GM19328 (cell line): Measurements from ENCODE around the gene SERGEF.

ENCODE experiments used
- ATAC-seq: cut with Tn5 transposase; IDR thresholded peaks from one replicate; pipeline ENCODE4 v1.9.1; 2021; ENCODE audit warnings: mild to moderate bottlenecking, moderate library complexity; ENCODE audit not compliant: unreplicated experiment

SERGEF gene

GRCh38 chr11:17867341-17867740 is 145.5 kb downstream of the SERGEF start:
- no peak for ATAC-seq

- no peak for ATAC-seq
Measured at GRCh38 chr11:17865765-17866428, 146.9 kb downstream of the SERGEF start.

GRCh38 chr11:17864478-17864941 is 148.3 kb downstream of the SERGEF start:
- ATAC-seq: no peak

- ATAC-seq: no peak
Measured at GRCh38 chr11:17861036-17861755, 151.7 kb downstream of the SERGEF start.

GRCh38 chr11:17859552-17859951 is 153.3 kb downstream of the SERGEF start:
- ATAC-seq: no peak

- ATAC-seq: no peak
Measured at GRCh38 chr11:17855531-17856290, 157.1 kb downstream of the SERGEF start.

GRCh38 chr11:17853280-17853679 is 159.6 kb downstream of the SERGEF start:
- no peak for ATAC-seq

GRCh38 chr11:17852246-17852645 is 160.6 kb downstream of the SERGEF start:
- no peak for ATAC-seq

- ATAC-seq: no peak
Measured at GRCh38 chr11:17851697-17852096, 161.2 kb downstream of the SERGEF start.

- ATAC-seq: no peak
Measured at GRCh38 chr11:17850336-17850735, 162.5 kb downstream of the SERGEF start.

- no peak for ATAC-seq
Measured at GRCh38 chr11:17848715-17849114, 164.1 kb downstream of the SERGEF start.

GRCh38 chr11:17846852-17847453 is 165.9 kb downstream of the SERGEF start:
- ATAC-seq: no peak

- no peak for ATAC-seq
Measured at GRCh38 chr11:17845431-17845881, 167.4 kb downstream of the SERGEF start.

GRCh38 chr11:17840101-17840548 is 172.7 kb downstream of the SERGEF start:
- no peak for ATAC-seq

- no peak for ATAC-seq
Measured at GRCh38 chr11:17839450-17839849, 173.4 kb downstream of the SERGEF start.

- no peak for ATAC-seq
Measured at GRCh38 chr11:17838102-17838501, 174.7 kb downstream of the SERGEF start.

GRCh38 chr11:17831883-17832282 is 181.0 kb downstream of the SERGEF start:
- ATAC-seq: no peak

GRCh38 chr11:17831228-17831627 is 181.6 kb downstream of the SERGEF start:
- ATAC-seq: no peak

GRCh38 chr11:17828311-17828751 is 184.5 kb downstream of the SERGEF start:
- ATAC-seq: no peak

- ATAC-seq: no peak
Measured at GRCh38 chr11:17827006-17827405, 185.8 kb downstream of the SERGEF start.

GRCh38 chr11:17822401-17822781 is 190.5 kb downstream of the SERGEF start:
- ATAC-seq: no peak
